ENCODE results near the gene HIP1. TPM values are rescaled to one million over a fixed set of nuclear protein-coding genes. Genes with fewer than 3 reads are reported as not detected.

HIP1 gene
- total and polyA plus RNA-seq, 9 of the 15 experiments (the other 6 are each of a cell fraction or from before 2014, with no cell fraction given), result 2.4 to 13.7 (median 9.5) TPM

- TF ChIP-seq FOXK1 (CRISPR knock-in tag; IDR thresholded peaks at IDR 0.05; ENCODE audit: borderline replicate concordance), result no peak
- TF ChIP-seq PYGO2 (tag; IDR thresholded peaks at IDR 0.05), result no peak
- TF ChIP-seq CREB5 (CRISPR knock-in tag; IDR thresholded peaks at IDR 0.05), result no peak
- TF ChIP-seq SRSF9 (IDR thresholded peaks at IDR 0.05; ENCODE audit: borderline replicate concordance, low read depth, low read length), result no peak
- TF ChIP-seq OTX1 (CRISPR knock-in tag; IDR thresholded peaks at IDR 0.05), result no peak
- no peak for TF ChIP-seq ATF6 (CRISPR knock-in tag; IDR thresholded peaks at IDR 0.05)
- TF ChIP-seq POLR2AphosphoS5 (IDR thresholded peaks at IDR 0.05; ENCODE audit: control insufficient read depth, insufficient read depth, low read depth, low read length), result no peak
- TF ChIP-seq SMAD4 (CRISPR knock-in tag; conservative IDR thresholded peaks at IDR 0.05), result no peak
- TF ChIP-seq ZMIZ1 (IDR thresholded peaks at IDR 0.05; ENCODE audit: low read depth in 2 of 2, low read length in 2 of 2), result no peak
- no peak for TF ChIP-seq ZSCAN29 (IDR thresholded peaks at IDR 0.05)
Observed at GRCh38 chr7:75628055-75628454, 110.7 kb downstream of the HIP1 start (continued).
